Vagina (tissue), 2 donors: ENCODE data around the gene LAMC3. TPM values are rescaled to one million over a fixed set of nuclear protein-coding genes. Genes with fewer than 3 reads are reported as not detected.

ENCODE experiments used
- DNase-seq, 2 donors: peaks; one replicate each; pipeline ENCODE4 v3.0.0-alpha.2; 2017; ENCODE audit errors: extremely low spot score in 2 of 2
- H3K27ac ChIP-seq: fragments of 200-600 bp; sonication (generic); one replicate; pipeline ENCODE4 v1.5.1; 2019
- H3K27me3 ChIP-seq: fragments of 200-600 bp; sonication (generic); one replicate; pipeline ENCODE4 v1.5.1; 2019
- H3K36me3 ChIP-seq, 2 donors: fragments of 200-600 bp; sonication (generic); one replicate each; pipeline ENCODE4 v1.5.1; 2017 to 2019
- H3K4me1 ChIP-seq: fragments of 200-600 bp; sonication (generic); one replicate; pipeline ENCODE4 v1.5.1; 2019
- H3K4me3 ChIP-seq, 2 donors: fragments of 200-600 bp; sonication (generic); 1 replicate in 1 of 2; 2 replicates in 1 of 2; pipeline ENCODE4 v1.5.1; 2016 to 2019
- H3K9me3 ChIP-seq: fragments of 200-600 bp; sonication (generic); one replicate; pipeline ENCODE4 v1.5.1; 2019
- CTCF ChIP-seq, 3 experiments: fragments of 450-650 bp in 2 of 3; fragments of 200-600 bp in 1 of 3; sonication (generic) in 1 of 3; IDR thresholded peaks; one replicate each; pipeline ENCODE4 v1.5.1; 2017 to 2019; ENCODE audit warnings: antibody characterized with exemption in 3 of 3, mild to moderate bottlenecking in 2 of 3, moderate library complexity in 2 of 3
- POLR2A ChIP-seq, 2 donors: fragments of 450-650 bp; IDR thresholded peaks; one replicate each; pipeline ENCODE4 v1.6.1; 2017; ENCODE audit warnings: antibody characterized with exemption in 2 of 2, mild to moderate bottlenecking in 2 of 2, moderate library complexity in 2 of 2
- POLR2AphosphoS5 ChIP-seq, 2 donors: sonication (generic); formaldehyde crosslinking; IDR thresholded peaks; one replicate each; pipeline ENCODE4 v1.9.0; 2017; ENCODE audit warnings: antibody characterized with exemption in 2 of 2, mild to moderate bottlenecking in 2 of 2, low read depth in 1 of 2; ENCODE audit not compliant: insufficient read depth in 1 of 2
- intact Hi-C: fragments of 100-400 bp; cut with DNase I; formaldehyde crosslinking; loops from one replicate; pipeline ENCODE4 v1.15.1; 2023
- total RNA-seq: library from RNA; depleted of rRNA; stranded (reverse); fragments of >200 nt; gene quantifications from one replicate; pipeline ENCODE4 v1.2.3, GENCODE V29; 2016

LAMC3 gene
- total RNA-seq, 1 donor from 2014 or later: 13.3 TPM

- no peak for DNase-seq
- Histone ChIP-seq H3K36me3 (peaks cover 0 to 4% of the 10 kb centered on the region in 2 donors), H3K4me1 (peaks cover 21% of the 10 kb centered on the region), H3K27ac (no peak overlapping the region), H3K4me3 (no peak overlapping the region), H3K9me3 (no peaks in the 10 kb centered on the region), H3K27me3 (no peaks in the 10 kb centered on the region)
- TF ChIP-seq POLR2A (IDR thresholded peaks at IDR 0.05) (no peak), POLR2AphosphoS5 (IDR thresholded peaks at IDR 0.05; ENCODE audit: insufficient read depth in 1 of 2, low read depth in 1 of 2) (no peak), CTCF (IDR thresholded peaks at IDR 0.05) (no peak)
- intact Hi-C loops: no loop called here
Observed at GRCh38 chr9:131039129-131039954, 30.4 kb downstream of the LAMC3 start.

DNA sequence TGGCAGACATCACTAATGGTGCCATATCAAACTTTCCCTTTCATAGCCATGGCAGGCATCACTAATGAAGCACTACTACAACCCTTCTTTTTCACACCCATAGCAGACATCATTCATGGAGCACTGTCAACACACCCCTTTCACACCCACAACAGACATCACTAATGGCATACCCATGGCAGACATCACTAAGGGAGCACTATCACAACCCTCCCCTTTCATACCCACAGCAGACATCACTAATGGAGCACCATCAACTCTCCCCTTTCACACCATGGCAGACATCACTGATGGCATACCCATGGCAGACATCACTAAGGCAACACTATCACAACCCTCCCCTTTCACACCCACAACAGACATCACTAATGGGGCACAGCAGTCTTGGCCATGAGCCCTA lies 33.7 kb downstream of the LAMC3 start:
- intact Hi-C loops: loop anchor here (10.0 kb wide), 1 partner anchor 168 kb away; no protein-coding TSS in a partner anchor
- Histone ChIP-seq H3K27me3 (no peaks in the 10 kb centered on the region), H3K27ac (no peak overlapping the region)

DNA sequence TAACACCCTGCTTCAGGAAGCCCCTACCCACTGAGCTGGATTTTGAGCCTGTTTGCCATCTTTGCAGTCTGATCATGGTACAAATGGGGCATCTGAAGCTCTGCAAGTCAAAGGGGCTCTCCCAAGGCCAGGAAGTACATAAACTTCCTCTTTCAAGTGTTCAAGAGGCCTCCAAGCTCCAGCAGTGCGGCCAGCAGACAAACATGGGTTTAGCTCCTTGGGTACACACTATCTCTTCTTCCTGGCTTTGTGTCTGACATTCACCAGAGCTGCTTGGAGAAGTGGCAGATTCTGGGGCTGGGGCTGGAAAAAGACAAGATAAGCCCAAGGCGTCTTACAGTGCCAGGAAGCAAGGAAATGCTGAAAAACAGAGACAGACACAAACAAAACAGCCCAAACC lies 34.1 kb downstream of the LAMC3 start:
- no peak for DNase-seq
- Histone ChIP-seq H3K4me1 (peaks cover under 1% of the 10 kb centered on the region), H3K27me3 (no peaks in the 10 kb centered on the region), H3K36me3 (peaks cover 0 to 4% of the 10 kb centered on the region in 2 donors), H3K4me3 (no peak overlapping the region), H3K27ac (no peak overlapping the region), H3K9me3 (no peaks in the 10 kb centered on the region)
- no peak for TF ChIP-seq CTCF (IDR thresholded peaks at IDR 0.05)
- TF ChIP-seq POLR2A (IDR thresholded peaks at IDR 0.05): no peak
- TF ChIP-seq POLR2AphosphoS5 (IDR thresholded peaks at IDR 0.05; ENCODE audit: insufficient read depth in 1 of 2, low read depth in 1 of 2): no peak
- intact Hi-C loops: loop anchor here (10.0 kb wide), 1 partner anchor 168 kb away; no protein-coding TSS in a partner anchor

More for the DNA sequence above, 33.7 kb downstream of the LAMC3 start:
- Histone ChIP-seq H3K9me3 (no peaks in the 10 kb centered on the region), H3K4me1 (peaks cover 5% of the 10 kb centered on the region), H3K4me3 (no peak overlapping the region), H3K36me3 (peaks cover 0 to 4% of the 10 kb centered on the region in 2 donors)
- DNase-seq: no peak
- no peak for TF ChIP-seq POLR2AphosphoS5 (IDR thresholded peaks at IDR 0.05; ENCODE audit: insufficient read depth in 1 of 2, low read depth in 1 of 2)
- TF ChIP-seq CTCF (IDR thresholded peaks at IDR 0.05): no peak

- Histone ChIP-seq H3K27ac (no peak overlapping the region), H3K4me3 (no peak overlapping the region), H3K36me3 (peaks cover 0 to 4% of the 10 kb centered on the region in 2 donors), H3K27me3 (no peaks in the 10 kb centered on the region), H3K9me3 (no peaks in the 10 kb centered on the region), H3K4me1 (no peaks in the 10 kb centered on the region)
- intact Hi-C loops: loop anchor here (10.0 kb wide), 1 partner anchor 169 kb away; no protein-coding TSS in a partner anchor
- DNase-seq: no peak
- TF ChIP-seq POLR2AphosphoS5 (IDR thresholded peaks at IDR 0.05; ENCODE audit: insufficient read depth in 1 of 2, low read depth in 1 of 2) (no peak), POLR2A (IDR thresholded peaks at IDR 0.05) (no peak), CTCF (IDR thresholded peaks at IDR 0.05) (no peak)
Observed at GRCh38 chr9:131043646-131044045, 34.7 kb downstream of the LAMC3 start.
